SK-N-MC (cell line): ENCODE measurements around the gene LGR4.

Source experiments
- DNase-seq: peaks from one replicate; pipeline ENCODE4 v3.0.0-alpha.2; 2011; ENCODE audit warnings: low read depth, low spot score
- H3K27ac ChIP-seq: fragments of 200-600 bp; sonication (generic); 2 replicates; pipeline ENCODE4 v1.5.1; 2016; ENCODE audit warnings: mixed run types
- H3K36me3 ChIP-seq: fragments of 200-600 bp; sonication (generic); 2 replicates; pipeline ENCODE4 v1.6.1; 2017; ENCODE audit warnings: antibody characterized with exemption, low read length, mixed read lengths; ENCODE audit not compliant: insufficient read depth
- H3K4me3 ChIP-seq: fragments of 200-600 bp; sonication (generic); 2 replicates; pipeline ENCODE4 v1.5.1; 2016
- H3K9ac ChIP-seq: fragments of 200-600 bp; sonication (generic); 2 replicates; pipeline ENCODE4 v1.8.0; 2017; ENCODE audit warnings: mixed run types, mixed read lengths; ENCODE audit not compliant: insufficient read length
- H3K9me3 ChIP-seq: fragments of 200-600 bp; sonication (generic); 2 replicates; pipeline ENCODE4 v1.6.1; 2017; ENCODE audit warnings: low read depth, mild to moderate bottlenecking, antibody characterized with exemption, low read length, moderate library complexity, mixed read lengths
- EZH2 ChIP-seq: fragments of 200-600 bp; sonication (generic); IDR thresholded peaks from one replicate; pipeline ENCODE4 v1.6.1; 2017; ENCODE audit warnings: antibody characterized with exemption
- FOXP2 ChIP-seq: optimal IDR thresholded peaks from 2 replicates; pipeline ENCODE3; 2011; ENCODE audit warnings: mild to moderate bottlenecking, moderate library complexity; ENCODE audit not compliant: insufficient read depth; ENCODE audit errors: extremely low read length, control extremely low read depth
- POLR2AphosphoS5 ChIP-seq: IDR thresholded peaks from 2 replicates; pipeline ENCODE4 v1.6.1; 2012; ENCODE audit warnings: mild to moderate bottlenecking, low read depth, low read length, borderline replicate concordance

LGR4 gene

GRCh38 chr11:27445625-27446024 lies 27.0 kb downstream of the LGR4 start:
- H3K36me3 ChIP-seq: no peaks in the 10 kb centered on the region
- no peak overlapping the region for H3K9ac ChIP-seq
- H3K4me3 ChIP-seq: no peak overlapping the region
- TF ChIP-seq POLR2AphosphoS5 (no peak), EZH2 (no peak)
- no peak for DNase-seq
- no peak overlapping the region for H3K27ac ChIP-seq
- H3K9me3 ChIP-seq: no peaks in the 10 kb centered on the region

- Histone ChIP-seq H3K9me3 (no peaks in the 10 kb centered on the region), H3K36me3 (no peaks in the 10 kb centered on the region), H3K27ac (no peak overlapping the region), H3K9ac (no peak overlapping the region), H3K4me3 (no peak overlapping the region)
- TF ChIP-seq EZH2: no peak
- no peak for TF ChIP-seq POLR2AphosphoS5
- no peak for TF ChIP-seq FOXP2
- no peak for DNase-seq
Observed at GRCh38 chr11:27444801-27445215, 27.8 kb downstream of the LGR4 start.

DNA sequence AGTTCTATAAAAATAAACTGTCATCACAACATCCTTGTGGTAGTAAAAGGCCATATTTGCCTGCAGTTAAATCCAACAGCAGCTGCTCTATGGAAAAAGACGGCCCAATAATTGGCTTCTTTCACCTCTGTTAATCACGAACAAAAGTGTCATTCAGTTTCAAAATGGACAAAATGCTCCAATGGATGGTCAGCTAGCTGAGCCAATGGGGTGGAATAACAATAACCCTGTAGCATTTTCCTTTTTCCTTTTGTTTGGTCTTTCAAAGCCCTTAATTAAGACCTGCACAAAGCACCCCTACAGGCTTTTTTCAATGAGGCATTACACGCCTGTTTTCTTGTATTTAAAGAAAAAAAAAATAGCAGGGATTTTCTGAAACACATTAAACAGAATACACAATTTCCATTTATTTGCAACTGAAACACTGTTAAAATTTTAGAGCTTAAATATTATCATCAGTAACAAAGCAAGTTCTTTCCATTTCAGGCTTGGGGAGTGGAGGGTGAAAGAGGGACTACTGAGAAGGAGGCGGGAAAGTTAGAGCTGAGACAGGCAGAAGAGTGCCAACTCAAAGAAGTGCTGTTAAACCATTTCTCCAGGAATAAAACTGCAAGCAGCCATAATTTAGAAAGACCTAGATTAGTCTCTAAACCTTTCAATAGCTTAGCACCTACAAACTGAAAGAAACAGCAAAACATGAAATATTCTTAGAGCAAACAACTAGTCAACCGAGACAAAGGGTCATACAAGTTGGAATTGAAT lies 28.7 kb downstream of the LGR4 start:
- H3K36me3 ChIP-seq: no peaks in the 10 kb centered on the region
- no peak overlapping the region for H3K27ac ChIP-seq
- H3K9me3 ChIP-seq: no peaks in the 10 kb centered on the region
- no peak overlapping the region for H3K9ac ChIP-seq
- no peak for DNase-seq
- TF ChIP-seq POLR2AphosphoS5 (no peak), FOXP2 (no peak), EZH2 (no peak)
- H3K4me3 ChIP-seq: no peak overlapping the region

GRCh38 chr11:27443227-27443626 lies 29.4 kb downstream of the LGR4 start:
- Histone ChIP-seq H3K9me3 (no peaks in the 10 kb centered on the region), H3K27ac (no peak overlapping the region), H3K36me3 (no peaks in the 10 kb centered on the region), H3K4me3 (no peak overlapping the region), H3K9ac (no peak overlapping the region)
- TF ChIP-seq EZH2 (no peak), FOXP2 (no peak), POLR2AphosphoS5 (no peak)
- no peak for DNase-seq

DNA sequence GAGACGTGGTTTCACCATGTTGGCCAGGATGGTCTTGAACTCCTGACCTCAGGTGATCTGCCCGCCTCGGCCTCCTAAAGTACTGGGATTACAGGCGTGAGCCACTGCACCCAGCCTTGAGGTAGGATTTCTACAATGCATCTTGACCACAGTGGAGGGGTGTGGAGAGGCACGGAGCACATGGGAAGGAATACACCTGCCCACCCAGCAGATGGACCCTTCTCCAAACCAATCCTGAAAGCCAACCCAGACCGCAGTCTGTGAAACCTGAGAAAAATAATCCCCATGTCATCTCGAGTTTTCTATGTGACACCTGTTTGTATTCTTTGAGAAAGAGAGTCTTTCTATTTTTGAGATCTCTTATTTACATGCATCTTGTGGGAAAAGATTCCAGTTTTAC lies 32.5 kb downstream of the LGR4 start:
- Histone ChIP-seq H3K4me3 (no peak overlapping the region), H3K27ac (no peak overlapping the region), H3K9me3 (no peaks in the 10 kb centered on the region), H3K9ac (no peak overlapping the region), H3K36me3 (no peaks in the 10 kb centered on the region)
- DNase-seq: no peak
- TF ChIP-seq POLR2AphosphoS5: no peak

DNA sequence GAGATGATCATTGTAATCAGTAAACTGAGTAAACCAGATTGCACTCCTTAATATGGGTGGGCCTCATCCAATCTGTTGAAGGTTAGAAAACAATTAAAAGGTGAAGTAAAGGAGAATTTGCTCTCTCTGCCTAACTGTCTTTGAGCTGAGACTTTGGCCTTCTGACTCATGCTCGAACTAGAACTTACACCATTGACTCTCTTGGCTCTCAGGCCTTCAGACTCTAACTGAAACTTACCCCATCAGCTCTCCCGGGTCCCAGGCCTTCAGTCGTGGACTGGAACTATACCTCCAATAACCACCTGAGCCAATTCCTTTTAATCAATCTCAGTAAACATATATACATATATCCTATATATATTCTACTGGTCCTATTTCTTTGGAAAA lies 34.0 kb downstream of the LGR4 start:
- no peak overlapping the region for H3K4me3 ChIP-seq
- no peaks in the 10 kb centered on the region for H3K36me3 ChIP-seq
- no peak overlapping the region for H3K27ac ChIP-seq
- no peak for DNase-seq
- no peak for TF ChIP-seq FOXP2
- TF ChIP-seq POLR2AphosphoS5: no peak
- no peak for TF ChIP-seq EZH2
- H3K9me3 ChIP-seq: no peaks in the 10 kb centered on the region
- no peak overlapping the region for H3K9ac ChIP-seq

DNA sequence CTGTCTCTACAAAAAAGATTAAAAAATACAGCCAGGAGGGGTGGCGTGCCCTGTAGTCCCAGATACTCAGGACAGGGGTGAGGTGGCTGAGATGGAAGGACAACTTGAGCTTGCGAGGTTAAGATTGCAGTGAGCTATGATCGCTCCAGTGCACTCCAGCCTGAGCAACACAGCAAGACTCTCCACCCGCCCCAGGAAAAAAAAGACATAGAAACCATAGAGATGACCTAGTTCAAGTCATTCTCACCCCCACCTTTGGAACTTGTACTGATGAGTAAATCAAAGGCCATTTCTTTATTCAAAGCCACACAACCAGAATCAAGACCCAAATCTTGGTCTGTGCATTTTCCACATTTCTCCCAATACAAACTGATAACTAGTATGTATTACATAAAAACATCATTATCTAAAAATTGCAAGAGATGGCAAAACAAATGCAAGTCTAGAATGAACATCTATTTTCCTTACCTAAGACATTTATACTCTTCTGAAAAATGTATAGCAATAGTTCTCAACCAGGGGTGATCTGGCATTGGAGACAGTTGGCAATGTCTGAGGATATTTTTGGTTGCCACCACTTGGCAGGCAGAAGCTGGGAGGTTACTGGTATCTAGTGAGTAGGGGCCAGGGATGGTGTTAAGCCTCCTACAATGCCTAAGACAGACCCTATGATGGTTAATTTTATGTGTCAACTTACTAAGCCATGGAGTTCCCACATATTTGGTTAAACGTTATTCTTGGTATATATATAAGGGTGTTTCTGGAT lies 34.6 kb downstream of the LGR4 start:
- H3K9me3 ChIP-seq: no peaks in the 10 kb centered on the region
- no peak for DNase-seq
- H3K36me3 ChIP-seq: no peaks in the 10 kb centered on the region
- no peak overlapping the region for H3K4me3 ChIP-seq
- H3K27ac ChIP-seq: no peak overlapping the region
- H3K9ac ChIP-seq: no peak overlapping the region
- no peak for TF ChIP-seq POLR2AphosphoS5
- no peak for TF ChIP-seq EZH2

DNA sequence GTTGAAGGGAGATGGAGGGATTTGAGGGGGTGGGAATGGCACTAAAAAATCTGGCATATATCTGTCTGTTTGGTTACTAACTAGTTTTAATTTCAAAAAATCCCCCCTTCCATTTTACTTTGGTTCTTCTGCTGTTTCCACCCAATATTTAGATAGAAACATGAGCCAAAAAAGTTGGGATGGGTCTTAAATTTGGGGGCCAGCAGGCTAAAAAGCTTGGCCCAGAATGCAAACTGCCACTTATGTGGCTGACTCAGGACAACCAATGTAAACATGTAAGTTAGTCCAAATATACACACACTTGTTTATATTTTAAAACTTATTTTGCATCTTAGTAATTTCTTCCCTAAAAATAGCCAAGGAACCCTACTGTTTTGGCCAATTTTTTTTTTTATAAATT lies 35.7 kb downstream of the LGR4 start:
- H3K27ac ChIP-seq: no peak overlapping the region
- H3K36me3 ChIP-seq: no peaks in the 10 kb centered on the region
- no peak for DNase-seq
- TF ChIP-seq EZH2: no peak
- TF ChIP-seq POLR2AphosphoS5: no peak
- no peak for TF ChIP-seq FOXP2
- H3K4me3 ChIP-seq: no peak overlapping the region
- no peak overlapping the region for H3K9ac ChIP-seq
- no peaks in the 10 kb centered on the region for H3K9me3 ChIP-seq

- Histone ChIP-seq H3K36me3 (no peaks in the 10 kb centered on the region), H3K9me3 (no peaks in the 10 kb centered on the region), H3K4me3 (no peak overlapping the region), H3K27ac (no peak overlapping the region), H3K9ac (no peak overlapping the region)
- no peak for DNase-seq
- TF ChIP-seq FOXP2: no peak
- no peak for TF ChIP-seq EZH2
- no peak for TF ChIP-seq POLR2AphosphoS5
Observed at GRCh38 chr11:27433742-27434141, 38.8 kb downstream of the LGR4 start.
